HG02623 (cell line): ENCODE results near the gene CTBS.
"Not testable (repeated sequence)": the region's sequence is repeated elsewhere in the genome, so short reads cannot be mapped to it uniquely, and the experiment has no call there.

ENCODE experiments used
- ATAC-seq: cut with Tn5 transposase; IDR thresholded peaks from one replicate; pipeline ENCODE4 v1.9.1; 2021; ENCODE audit warnings: moderate library complexity; ENCODE audit not compliant: unreplicated experiment

Gene CTBS

GRCh38 chr1:84573967-84574842, at the start of gene CTBS:
Gene CTBS, minus strand, starts transcription at chr1:84574440. Its CDS starts 25 bp downstream, at chr1:84574415.
- peak; percentile 83 for ATAC-seq

- no peak for ATAC-seq
Observed at GRCh38 chr1:84621553-84621952, 47.3 kb upstream of the CTBS start.

DNA sequence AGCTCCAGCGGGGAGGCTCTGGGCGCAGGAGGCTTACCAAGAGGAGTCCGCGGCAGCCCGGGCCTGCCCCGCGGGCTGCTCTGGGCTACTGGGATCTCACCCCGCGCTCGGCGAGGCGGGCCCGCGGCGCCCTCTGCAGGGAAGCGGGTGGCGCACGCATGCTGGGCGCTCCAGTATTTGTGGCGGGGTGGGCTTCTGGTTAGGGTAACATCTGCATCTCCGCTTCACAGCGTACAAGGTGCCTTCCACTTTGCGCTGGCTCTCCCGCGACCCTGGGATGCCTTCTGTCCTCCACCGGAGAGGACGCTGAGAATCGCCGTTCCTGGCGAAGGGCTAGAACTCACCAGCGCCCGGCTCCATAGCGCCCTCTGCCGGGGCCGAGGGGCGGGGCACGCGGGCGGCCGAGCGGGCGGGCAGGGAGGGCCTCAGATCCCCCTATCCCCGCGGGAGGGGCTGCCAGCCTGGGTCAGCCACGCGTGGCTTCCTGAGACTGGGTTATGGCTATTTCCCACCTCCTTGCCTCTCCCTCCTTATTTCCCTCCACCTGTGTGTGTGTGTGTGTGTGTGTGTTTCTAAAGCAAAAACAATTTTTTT, 46.6 kb upstream of the CTBS start:
- ATAC-seq: peak; percentile 94

- no peak for ATAC-seq
Observed at GRCh38 chr1:84619383-84620102, 45.3 kb upstream of the CTBS start.

DNA sequence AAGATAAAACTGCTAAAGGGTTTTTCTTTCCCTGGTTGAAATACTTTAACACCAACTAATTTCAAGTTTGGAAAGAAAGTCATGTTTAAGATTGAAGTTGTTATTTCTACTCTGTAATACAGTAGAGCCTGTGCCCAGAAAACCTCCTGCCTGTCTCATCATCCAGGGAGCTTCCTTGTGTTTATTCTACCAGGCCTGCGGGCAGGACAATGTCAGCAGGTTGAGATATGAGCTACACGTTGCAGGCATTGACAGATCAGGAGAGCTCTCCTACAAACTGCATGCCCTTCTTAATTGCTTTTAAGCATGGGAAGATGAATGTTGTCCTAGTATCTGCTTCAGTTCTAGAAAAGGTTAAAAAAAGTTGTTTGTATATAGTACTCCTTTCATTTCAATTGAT, 43.1 kb upstream of the CTBS start:
- ATAC-seq: no peak

- ATAC-seq: no peak
Observed at GRCh38 chr1:84615790-84616189, 41.5 kb upstream of the CTBS start.

GRCh38 chr1:84613887-84614286, 39.6 kb upstream of the CTBS start:
- no peak for ATAC-seq

DNA sequence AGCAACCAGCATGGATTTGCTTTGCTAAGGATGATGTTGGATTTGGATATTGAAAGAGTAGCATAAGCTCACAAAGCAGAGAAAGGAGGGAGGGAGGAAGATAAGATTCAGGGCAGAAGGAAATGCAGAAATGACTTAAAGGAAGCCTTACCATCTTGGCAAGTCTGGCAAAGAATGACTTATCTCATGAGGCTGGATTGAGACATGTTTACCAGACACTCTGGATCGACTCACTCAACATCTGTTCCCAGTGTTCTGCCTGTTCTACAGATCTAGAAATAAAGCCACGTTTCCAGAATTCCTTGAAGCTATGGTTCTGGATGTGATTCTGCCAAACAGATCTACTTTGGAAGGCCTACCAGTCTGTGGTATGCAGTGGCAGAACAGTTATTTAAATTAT, 38.8 kb upstream of the CTBS start:
- no peak for ATAC-seq

DNA sequence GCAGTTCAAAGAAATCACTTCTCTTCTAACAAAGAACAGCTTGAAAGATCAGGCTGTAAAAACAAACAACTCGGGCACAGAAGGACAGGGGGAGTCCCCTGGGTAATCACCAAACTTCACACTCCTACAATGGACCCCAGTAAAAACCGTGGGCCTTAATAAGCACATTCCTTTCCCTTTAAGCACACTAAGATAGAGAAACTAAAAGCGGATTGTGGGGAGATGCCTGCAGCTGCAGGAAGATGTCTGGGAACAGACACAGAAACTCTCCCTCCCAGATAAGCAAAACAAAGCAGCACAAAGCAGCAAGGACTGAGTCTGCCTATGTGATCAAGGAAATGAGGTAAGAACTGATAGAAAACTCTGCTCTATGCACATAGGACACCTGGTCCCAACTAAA, 37.6 kb upstream of the CTBS start:
- ATAC-seq: no peak

DNA sequence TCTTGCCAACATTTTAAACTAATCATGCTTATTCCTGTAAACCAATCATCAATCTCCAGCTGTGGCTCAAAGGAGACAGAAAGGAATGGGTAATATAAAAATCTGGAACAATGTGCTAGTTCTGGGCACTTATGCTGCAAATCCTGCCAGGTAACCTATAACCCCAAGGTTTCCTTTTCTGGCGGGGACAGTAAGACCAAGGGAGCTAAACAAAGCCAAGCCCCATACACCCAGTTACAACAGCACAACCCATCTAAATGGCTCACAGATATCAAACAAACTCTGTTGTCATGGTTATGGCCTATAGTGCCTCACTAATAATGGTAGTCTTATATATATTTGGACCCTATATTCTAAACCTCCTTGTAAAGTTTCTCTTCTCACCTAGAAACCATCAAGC, 36.9 kb upstream of the CTBS start:
- no peak for ATAC-seq

- ATAC-seq: no peak
Observed at GRCh38 chr1:84606977-84607376, 32.7 kb upstream of the CTBS start.

- ATAC-seq: no peak
Observed at GRCh38 chr1:84605157-84605556, 30.9 kb upstream of the CTBS start.

DNA sequence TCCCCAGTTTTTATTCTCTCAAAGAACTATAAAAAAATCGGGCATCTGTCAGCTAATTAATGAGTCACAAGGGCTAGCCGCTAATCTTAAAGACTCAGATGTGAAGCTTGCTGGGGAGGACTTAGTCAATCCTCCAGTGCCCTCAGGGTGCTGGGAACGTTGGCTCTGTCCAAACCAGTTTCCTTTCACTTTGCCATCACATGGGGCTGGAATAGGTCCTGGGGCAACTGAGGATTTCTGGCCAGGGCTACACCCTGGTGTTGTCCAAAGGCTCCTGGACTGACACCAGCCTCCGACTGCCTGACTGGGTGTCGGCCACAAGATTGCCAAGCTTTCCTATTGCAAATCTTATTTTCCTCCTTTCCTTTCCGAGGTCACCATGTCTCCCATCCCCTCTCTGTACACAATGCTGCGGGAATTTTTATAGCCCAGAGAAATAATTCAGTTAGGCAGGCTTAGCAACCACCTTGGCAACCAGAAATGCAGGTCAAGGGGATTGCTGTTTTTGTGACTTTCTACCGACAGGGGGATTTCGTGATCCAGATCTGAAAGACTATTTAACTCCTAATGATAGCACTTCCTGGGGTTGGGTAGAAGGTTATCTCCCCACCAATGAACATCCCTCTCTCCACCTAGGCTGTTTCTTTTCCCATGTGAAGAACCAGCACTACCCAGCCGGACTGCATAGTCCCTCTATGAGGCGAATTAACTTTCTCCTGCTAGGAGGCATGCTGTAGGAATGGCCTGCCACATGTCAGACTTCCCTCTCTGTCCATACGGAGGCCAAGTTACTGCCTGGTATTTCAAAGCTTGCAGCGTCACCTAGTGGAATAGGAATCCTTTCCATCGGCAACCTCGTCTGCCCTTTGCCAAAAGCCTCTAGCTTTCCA, 29.9 kb upstream of the CTBS start:
- ATAC-seq: no peak

DNA sequence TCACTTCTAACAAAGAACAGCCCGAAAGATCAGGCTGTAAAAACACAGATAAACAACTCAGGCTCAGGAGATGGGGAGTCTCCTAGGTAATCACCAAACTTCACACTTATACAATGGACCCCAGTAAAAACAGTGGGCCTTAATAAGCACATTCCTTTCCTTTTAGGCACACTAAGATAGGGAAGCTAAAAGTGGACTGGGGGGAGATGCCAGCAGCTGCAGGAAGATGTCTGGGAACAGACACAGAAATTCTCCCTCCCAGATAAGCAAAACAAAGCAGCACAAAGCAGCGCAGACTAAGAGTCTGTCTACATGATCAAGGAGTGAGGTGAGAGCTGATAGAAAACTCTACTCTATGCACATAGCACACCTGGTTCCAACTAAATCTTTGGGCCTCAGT, 29.0 kb upstream of the CTBS start:
- no peak for ATAC-seq

- no peak for ATAC-seq
Observed at GRCh38 chr1:84600796-84601195, 26.6 kb upstream of the CTBS start.

DNA sequence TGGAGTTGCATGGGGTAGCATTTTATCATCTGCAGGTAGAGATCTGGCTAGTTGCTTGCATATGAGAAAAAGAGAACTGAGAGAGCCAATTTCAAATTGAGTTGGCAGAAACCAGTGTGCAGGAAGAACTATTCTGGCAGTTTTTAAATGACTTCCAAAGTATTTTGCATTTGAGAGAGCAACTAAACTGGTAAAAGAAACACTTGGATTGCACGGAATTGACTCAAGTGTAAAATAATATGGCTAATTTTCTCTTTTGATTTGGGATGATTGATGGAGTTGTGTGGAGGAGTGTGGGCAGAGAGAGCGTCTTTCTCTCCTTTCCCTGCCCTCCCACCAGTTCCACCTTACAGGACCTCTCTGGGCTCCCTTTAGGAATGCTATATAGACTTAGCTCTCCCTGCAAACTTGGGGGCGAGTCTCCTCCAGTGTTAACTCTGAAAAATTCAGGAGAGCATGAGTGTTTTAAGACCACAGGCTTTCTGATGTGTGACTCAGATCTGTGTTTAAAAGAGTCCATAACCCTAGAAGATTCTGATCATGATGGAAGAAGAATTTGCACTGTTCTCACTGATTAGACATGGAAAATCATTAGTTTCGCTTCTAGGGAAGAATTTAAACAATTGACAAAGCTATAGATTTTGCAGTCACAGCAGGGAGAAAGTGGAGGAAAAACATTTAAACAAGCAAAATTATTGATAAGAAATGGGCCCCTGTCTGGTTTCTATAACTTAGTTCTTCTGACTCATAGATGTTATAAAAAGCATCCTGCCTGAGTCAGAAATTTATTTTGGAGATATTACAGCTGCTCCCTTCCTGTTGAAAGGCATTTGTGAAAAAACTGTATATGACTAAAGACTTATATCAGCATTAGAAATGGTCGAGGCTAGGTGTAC, 24.9 kb upstream of the CTBS start:
- ATAC-seq: peak; percentile 86

DNA sequence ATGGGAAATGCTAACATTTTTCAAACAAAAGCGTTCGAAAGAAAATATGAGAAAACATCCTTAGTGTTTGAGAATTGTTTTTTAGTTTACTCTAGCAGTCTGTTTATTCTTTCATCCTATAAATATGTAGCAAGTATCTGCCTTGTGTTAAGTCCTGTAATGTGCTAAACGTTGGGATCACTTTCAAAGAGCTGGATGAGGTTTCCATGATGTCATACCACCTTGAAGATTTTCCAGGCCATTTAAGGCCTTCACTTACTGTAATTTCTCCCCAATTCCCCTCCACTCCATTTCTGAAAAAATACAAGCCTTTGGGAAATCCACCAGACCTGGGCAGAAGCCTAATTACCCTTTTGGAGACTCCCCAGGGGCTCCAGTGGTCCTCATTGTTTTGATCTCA, 24.2 kb upstream of the CTBS start:
- no peak for ATAC-seq

GRCh38 chr1:84597011-84597410, 22.8 kb upstream of the CTBS start:
- no peak for ATAC-seq

DNA sequence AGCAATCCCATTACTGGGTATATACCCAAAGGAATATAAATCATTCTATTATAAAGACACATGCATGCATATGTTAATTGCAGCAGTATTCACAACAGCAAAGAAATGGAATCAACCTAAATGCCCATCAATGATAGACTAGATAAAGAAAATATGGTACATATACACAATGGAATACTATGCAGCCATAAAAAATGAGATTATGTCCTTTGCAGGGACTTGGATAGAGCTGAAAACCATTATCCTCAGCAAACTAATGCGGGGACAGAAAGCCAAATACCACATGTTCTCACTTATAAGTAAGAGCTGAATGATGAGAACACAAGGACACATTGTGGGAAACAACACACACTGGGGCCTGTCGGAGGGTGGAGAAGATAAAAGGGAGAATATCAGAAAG, 20.7 kb upstream of the CTBS start:
- ATAC-seq: not testable (repeated sequence)

GRCh38 chr1:84587099-84587498, 12.9 kb upstream of the CTBS start:
- ATAC-seq: no peak
